Trophoblast cell (in vitro differentiated cells and primary cell): ENCODE results near the gene CELA2B.

Source experiments
- DNase-seq, 2 donors: peaks; one replicate each; pipeline ENCODE4 v3.0.0-alpha.2; 2016
- H2AFZ ChIP-seq: 2 replicates; pipeline ENCODE4 v1.6.1; 2013; ENCODE audit warnings: low read length, moderate library complexity, mild to moderate bottlenecking; ENCODE audit not compliant: insufficient read depth, poor library complexity
- H2AK5ac ChIP-seq: 2 replicates; pipeline ENCODE4 v1.6.1; 2013; ENCODE audit warnings: mild to moderate bottlenecking, low read length
- H2BK120ac ChIP-seq: 2 replicates; pipeline ENCODE4 v1.6.1; 2013; ENCODE audit warnings: low read length, mild to moderate bottlenecking, moderate library complexity; ENCODE audit not compliant: insufficient read depth, poor library complexity
- H2BK12ac ChIP-seq: 2 replicates; pipeline ENCODE4 v1.6.1; 2013; ENCODE audit warnings: mild to moderate bottlenecking, low read length, moderate library complexity
- H2BK5ac ChIP-seq: 2 replicates; pipeline ENCODE4 v1.6.1; 2013; ENCODE audit warnings: low read length, low read depth, moderate library complexity, mild to moderate bottlenecking; ENCODE audit not compliant: poor library complexity
- H3K14ac ChIP-seq: 2 replicates; pipeline ENCODE4 v1.6.1; 2013; ENCODE audit warnings: mild to moderate bottlenecking, low read length
- H3K18ac ChIP-seq: 2 replicates; pipeline ENCODE4 v1.6.1; 2013; ENCODE audit warnings: mild to moderate bottlenecking, low read length
- H3K23ac ChIP-seq: 2 replicates; pipeline ENCODE4 v1.6.1; 2013; ENCODE audit warnings: low read length
- H3K27ac ChIP-seq: 2 replicates; pipeline ENCODE4 v1.5.1; 2013; ENCODE audit warnings: low read depth, mild to moderate bottlenecking, inconsistent platforms, low read length, moderate library complexity
- H3K27me3 ChIP-seq: 2 replicates; pipeline ENCODE4 v1.6.1; 2013; ENCODE audit warnings: inconsistent platforms, mild to moderate bottlenecking, low read length, moderate library complexity; ENCODE audit not compliant: insufficient read depth
- H3K36me3 ChIP-seq, 2 experiments: 1 replicate in 1 of 2; 2 replicates in 1 of 2; pipeline ENCODE4 v1.6.1; 2013; ENCODE audit warnings: low read length in 2 of 2, mild to moderate bottlenecking in 2 of 2, moderate library complexity in 1 of 2; ENCODE audit not compliant: insufficient read depth in 2 of 2, control insufficient read depth in 1 of 2
- H3K4ac ChIP-seq: 2 replicates; pipeline ENCODE4 v1.6.1; 2013; ENCODE audit warnings: low read depth, mild to moderate bottlenecking, low read length, moderate library complexity
- H3K4me1 ChIP-seq, 2 experiments: 1 replicate in 1 of 2; 2 replicates in 1 of 2; pipeline ENCODE4 v1.6.1; 2013; ENCODE audit warnings: low read length in 2 of 2, mild to moderate bottlenecking in 2 of 2, moderate library complexity in 1 of 2; ENCODE audit not compliant: insufficient read depth in 2 of 2, control insufficient read depth in 1 of 2
- H3K4me2 ChIP-seq: 2 replicates; pipeline ENCODE4 v1.6.1; 2013; ENCODE audit warnings: inconsistent platforms, mild to moderate bottlenecking, low read length, moderate library complexity
- H3K4me3 ChIP-seq: 2 replicates; pipeline ENCODE4 v1.5.1; 2013; ENCODE audit warnings: mild to moderate bottlenecking, low read depth, low read length, inconsistent platforms
- H3K79me1 ChIP-seq: one replicate; pipeline ENCODE4 v1.6.1; 2013; ENCODE audit warnings: low read length
- H3K79me2 ChIP-seq: 2 replicates; pipeline ENCODE4 v1.6.1; 2013; ENCODE audit warnings: low read length, mild to moderate bottlenecking; ENCODE audit not compliant: control insufficient read depth, insufficient read depth, poor library complexity
- H3K9ac ChIP-seq: 2 replicates; pipeline ENCODE4 v1.6.1; 2013; ENCODE audit warnings: mild to moderate bottlenecking, low read length
- H3K9me3 ChIP-seq: 2 replicates; pipeline ENCODE4 v1.6.1; 2013; ENCODE audit warnings: low read depth, mild to moderate bottlenecking, control low read depth, inconsistent platforms, low read length; ENCODE audit not compliant: insufficient read depth
- H4K12ac ChIP-seq: 2 replicates; pipeline ENCODE4 v1.6.1; 2013; ENCODE audit warnings: low read depth, mild to moderate bottlenecking, low read length, moderate library complexity
- H4K8ac ChIP-seq: 2 replicates; pipeline ENCODE4 v1.6.1; 2013; ENCODE audit warnings: low read depth, mild to moderate bottlenecking, low read length, moderate library complexity
- H4K91ac ChIP-seq: one replicate; pipeline ENCODE4 v1.6.1; 2013; ENCODE audit warnings: low read depth, mild to moderate bottlenecking, low read length, moderate library complexity
- WGBS: extraction: QIAGEN DNeasy Blood & Tissue Kit; methylation state at CpG from one replicate; pipeline ENCODE4 v1.1.7; 2013; ENCODE audit warnings: missing lambda C conversion rate; ENCODE audit not compliant: insufficient read length, insufficient coverage; ENCODE audit errors: extremely low coverage; 5-methylcytosine and 5-hydroxymethylcytosine counted together

The CELA2B gene

GRCh38 chr1:15526490-15527339 is 50.8 kb downstream of the CELA2B start, which contains the start of gene DNAJC16:
DNAJC16 (plus strand) TSS chr1:15526848; CDS start chr1:15529106, 2,258 bp downstream.
- WGBS: no CpG with 5 or more reads among the region's 65 CpGs
- peak; percentile 100 for DNase-seq

GRCh38 chr1:15531003-15531402 is 55.1 kb downstream of the CELA2B start:
- Histone ChIP-seq H3K4me2 (no peak overlapping the region), H3K4me1 (no peaks in the 10 kb centered on the region), H2AK5ac (no peak overlapping the region), H4K8ac (no peak overlapping the region), H2BK120ac (no peak overlapping the region), H3K14ac (no peak overlapping the region), H3K18ac (no peak overlapping the region), H4K12ac (no peak overlapping the region), H3K9me3 (no peaks in the 10 kb centered on the region), H3K79me1 (peaks cover 4% of the 10 kb centered on the region), H3K27ac (no peak overlapping the region), H3K27me3 (no peaks in the 10 kb centered on the region), H3K23ac (no peak overlapping the region), H3K4me3 (no peak overlapping the region), H3K9ac (no peak overlapping the region), H3K79me2 (no peaks in the 10 kb centered on the region), H2BK5ac (no peak overlapping the region), H2BK12ac (no peak overlapping the region), H4K91ac (no peak overlapping the region), H3K4ac (no peak overlapping the region), H3K36me3 (peaks cover 9 to 18% of the 10 kb centered on the region in 2 experiments), H2AFZ (no peak overlapping the region)
- no CpG with 5 or more reads among the region's 4 CpGs for WGBS
- no peak for DNase-seq

More at GRCh38 chr1:15526490-15527339, 50.8 kb downstream of the CELA2B start, which contains the start of gene DNAJC16:
- no peak within 1 kb of the TSS for H3K23ac ChIP-seq
- no peak within 1 kb of the TSS for H2BK120ac ChIP-seq
- H3K4ac ChIP-seq: peak within 1 kb of the TSS; percentile 51
- no peaks in the 10 kb centered on the region for H3K9me3 ChIP-seq
- H3K27me3 ChIP-seq: no peaks in the 10 kb centered on the region
- H4K91ac ChIP-seq: peak within 1 kb of the TSS; percentile 56
- H3K79me2 ChIP-seq: peaks cover 3% of the 10 kb centered on the region
- H3K14ac ChIP-seq: peak within 1 kb of the TSS; percentile 81
- H3K79me1 ChIP-seq: peaks cover 11% of the 10 kb centered on the region
- H3K9ac ChIP-seq: peak within 1 kb of the TSS; percentile 92
- H3K36me3 ChIP-seq: peaks cover 0 to 7% of the 10 kb centered on the region in 2 experiments
- H3K27ac ChIP-seq: peak within 1 kb of the TSS; percentile 92
- H2BK5ac ChIP-seq: peak within 1 kb of the TSS; percentile 74
- H2AK5ac ChIP-seq: no peak within 1 kb of the TSS
- peak within 1 kb of the TSS; percentile 94 for H3K4me2 ChIP-seq
- no peak within 1 kb of the TSS for H2BK12ac ChIP-seq
- peak within 1 kb of the TSS; percentile 85 for H3K4me3 ChIP-seq
- H3K18ac ChIP-seq: peak within 1 kb of the TSS; percentile 86
- H4K12ac ChIP-seq: peak within 1 kb of the TSS; percentile 88
- H4K8ac ChIP-seq: peak within 1 kb of the TSS; percentile 82
- peaks cover 5 to 6% of the 10 kb centered on the region in 2 experiments for H3K4me1 ChIP-seq
- peak within 1 kb of the TSS; percentile 60 for H2AFZ ChIP-seq

- H3K79me2 ChIP-seq: no peaks in the 10 kb centered on the region
- no peak overlapping the region for H3K14ac ChIP-seq
- no peaks in the 10 kb centered on the region for H3K9me3 ChIP-seq
- no peak overlapping the region for H3K4ac ChIP-seq
- no peak overlapping the region for H2AK5ac ChIP-seq
- H2BK120ac ChIP-seq: no peak overlapping the region
- no peak overlapping the region for H3K18ac ChIP-seq
- no peak for DNase-seq
- H2BK12ac ChIP-seq: no peak overlapping the region
- H4K12ac ChIP-seq: no peak overlapping the region
- H3K36me3 ChIP-seq: peaks cover 9 to 21% of the 10 kb centered on the region in 2 experiments
- WGBS: no CpG with 5 or more reads among the region's 2 CpGs
- H3K4me2 ChIP-seq: no peak overlapping the region
- H3K27me3 ChIP-seq: no peaks in the 10 kb centered on the region
- no peak overlapping the region for H4K8ac ChIP-seq
- no peak overlapping the region for H3K9ac ChIP-seq
- no peak overlapping the region for H3K27ac ChIP-seq
- no peak overlapping the region for H2BK5ac ChIP-seq
- H2AFZ ChIP-seq: no peak overlapping the region
- no peak overlapping the region for H3K4me3 ChIP-seq
- peaks cover 4% of the 10 kb centered on the region for H3K79me1 ChIP-seq
- H3K4me1 ChIP-seq: no peaks in the 10 kb centered on the region
- no peak overlapping the region for H3K23ac ChIP-seq
- no peak overlapping the region for H4K91ac ChIP-seq
Observed at GRCh38 chr1:15531682-15532081, 55.8 kb downstream of the CELA2B start.

GRCh38 chr1:15538771-15539170 is 62.9 kb downstream of the CELA2B start:
- H3K4me1 ChIP-seq: peaks cover 0 to 3% of the 10 kb centered on the region in 2 experiments
- no CpG with 5 or more reads among the region's 6 CpGs for WGBS
- no peak overlapping the region for H3K4ac ChIP-seq
- no peak overlapping the region for H3K18ac ChIP-seq
- H3K9ac ChIP-seq: no peak overlapping the region
- H2BK120ac ChIP-seq: no peak overlapping the region
- H4K12ac ChIP-seq: no peak overlapping the region
- no peak overlapping the region for H3K27ac ChIP-seq
- H3K79me1 ChIP-seq: no peaks in the 10 kb centered on the region
- no peaks in the 10 kb centered on the region for H3K27me3 ChIP-seq
- no peak overlapping the region for H4K8ac ChIP-seq
- H2AFZ ChIP-seq: no peak overlapping the region
- H3K79me2 ChIP-seq: no peaks in the 10 kb centered on the region
- H3K23ac ChIP-seq: no peak overlapping the region
- H4K91ac ChIP-seq: no peak overlapping the region
- no peak overlapping the region for H3K14ac ChIP-seq
- no peaks in the 10 kb centered on the region for H3K9me3 ChIP-seq
- H3K4me3 ChIP-seq: no peak overlapping the region
- H2BK12ac ChIP-seq: no peak overlapping the region
- no peak overlapping the region for H2AK5ac ChIP-seq
- no peak for DNase-seq
- peaks cover 20 to 38% of the 10 kb centered on the region in 2 experiments for H3K36me3 ChIP-seq
- H2BK5ac ChIP-seq: no peak overlapping the region
- no peak overlapping the region for H3K4me2 ChIP-seq
